NCI-H2227 (cell line): Measurements from ENCODE around the gene USP34.
"Not testable (repeated sequence)": the region's sequence is repeated elsewhere in the genome, so short reads cannot be mapped to it uniquely, and the experiment has no call there.

Experiments used
- DNase-seq: peaks from one replicate; lab custom pipeline; 2025; ENCODE audit not compliant: unreplicated experiment; lab: John Stamatoyannopoulos, UW

Gene USP34

GRCh38 chr2:61461404-61461803 is 9.5 kb downstream of the USP34 start:
- no peak for DNase-seq

- DNase-seq = no peak
Observed at GRCh38 chr2:61460163-61460562, 10.7 kb downstream of the USP34 start.

- DNase-seq = no peak
Observed at GRCh38 chr2:61456746-61457420, 14.0 kb downstream of the USP34 start.

DNA sequence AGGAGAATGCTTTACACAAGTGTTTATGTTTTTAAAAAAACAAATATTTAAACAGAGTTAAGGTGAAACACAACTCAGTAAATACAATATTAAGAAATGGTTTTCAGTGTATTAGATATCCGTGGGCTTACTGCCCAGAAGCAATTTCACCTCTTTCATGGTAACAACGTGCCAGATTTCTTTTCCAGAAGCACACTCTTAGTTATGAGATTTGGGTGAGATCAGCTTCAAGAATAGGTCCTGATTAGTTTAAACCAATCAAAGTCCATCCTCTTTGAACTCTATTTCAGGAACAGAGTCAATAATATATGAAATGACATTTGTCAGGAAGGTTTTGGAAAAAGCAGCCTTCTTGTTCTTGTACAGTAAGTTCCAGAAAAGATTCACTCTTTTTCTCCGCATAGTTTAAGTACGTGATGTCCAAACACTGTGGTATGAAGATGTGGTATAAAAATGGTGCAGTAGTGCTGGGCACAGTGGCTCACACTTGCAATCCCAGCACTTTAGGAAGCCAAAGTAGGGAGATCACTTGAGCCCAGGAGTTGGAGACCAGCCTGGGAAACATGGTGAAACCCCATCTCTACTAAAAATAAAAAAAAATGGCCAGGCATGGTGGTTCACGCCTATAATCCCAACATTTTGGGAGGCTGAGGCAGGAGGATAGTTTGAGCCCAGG is 14.7 kb downstream of the USP34 start:
- no peak for DNase-seq

DNA sequence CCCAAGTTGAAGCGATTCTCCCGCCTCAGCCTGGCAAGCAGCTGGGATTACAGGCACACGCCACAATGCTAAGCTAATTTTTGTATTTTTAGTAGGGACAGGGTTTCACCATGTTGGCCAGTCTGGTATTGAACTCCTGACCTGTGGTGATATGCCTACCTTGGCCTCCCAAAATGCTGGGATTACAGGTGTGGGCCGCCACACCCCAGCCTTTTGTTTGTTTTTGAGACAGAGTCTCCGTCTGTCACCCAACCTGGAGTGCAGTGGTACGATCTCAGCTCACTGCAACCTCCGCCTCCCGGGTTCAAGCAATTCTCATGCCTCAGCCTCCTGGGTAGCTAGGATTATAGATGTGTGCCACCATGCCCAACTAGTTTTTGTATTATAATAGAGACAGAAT is 15.9 kb downstream of the USP34 start:
- DNase-seq = not testable (repeated sequence)

GRCh38 chr2:61454383-61454782 is 16.5 kb downstream of the USP34 start:
- DNase-seq = no peak

DNA sequence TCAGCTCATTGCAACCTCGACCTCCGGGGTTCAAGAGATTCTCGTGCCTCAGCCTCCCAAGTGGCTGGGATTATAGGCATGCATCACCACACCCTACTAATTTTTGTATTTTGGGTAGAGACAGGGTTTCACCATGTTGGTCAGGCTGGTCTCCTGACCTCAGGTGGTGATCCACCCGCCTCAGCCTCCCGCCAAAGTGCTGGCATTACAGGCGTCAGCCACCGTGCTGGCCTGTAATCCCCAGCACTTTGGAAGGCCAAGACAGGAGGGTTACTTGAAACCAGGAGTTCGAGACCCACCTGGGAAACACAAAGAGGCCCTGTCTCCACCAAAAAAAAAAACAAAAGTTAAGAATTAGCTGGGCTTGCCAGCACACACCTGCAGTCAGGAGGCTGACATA is 18.5 kb downstream of the USP34 start:
- no peak for DNase-seq

DNA sequence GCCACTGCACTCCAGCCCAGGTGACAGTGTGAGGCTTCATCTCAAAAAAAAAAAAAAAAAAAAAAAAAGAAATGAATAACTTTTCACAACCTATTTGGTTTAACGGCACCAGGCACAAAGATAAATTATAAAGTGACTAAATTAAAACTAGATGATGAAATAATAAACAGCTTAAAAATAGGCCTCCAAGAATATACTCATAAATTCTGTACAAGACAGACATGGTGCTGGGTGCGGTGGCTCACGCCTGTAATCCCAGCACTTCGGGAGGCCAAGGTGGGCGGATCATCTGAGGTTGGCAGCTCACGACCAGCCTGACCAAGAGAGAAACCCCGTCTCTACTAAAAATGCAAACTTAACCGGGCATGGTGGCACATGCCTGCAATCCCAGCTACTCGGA is 19.7 kb downstream of the USP34 start:
- no peak for DNase-seq

DNA sequence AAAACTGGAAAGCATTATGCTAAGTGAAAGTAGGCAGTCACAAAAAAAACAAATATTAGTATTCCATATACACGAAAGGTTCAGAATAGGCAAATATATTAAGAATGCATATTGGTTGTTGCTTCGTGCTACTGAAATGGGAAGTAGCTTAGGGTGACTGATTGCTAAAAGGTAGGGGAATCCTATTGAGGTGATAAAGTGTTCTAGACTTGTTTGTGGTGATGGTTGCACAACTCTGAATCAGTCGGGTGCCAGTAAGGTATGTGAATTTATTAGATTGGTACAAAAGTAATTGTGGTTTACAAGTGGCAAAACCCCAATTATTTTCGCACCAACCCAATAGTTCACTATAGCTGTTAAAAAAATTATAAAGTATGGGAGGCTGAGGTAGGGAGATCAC is 20.7 kb downstream of the USP34 start:
- DNase-seq = no peak

DNA sequence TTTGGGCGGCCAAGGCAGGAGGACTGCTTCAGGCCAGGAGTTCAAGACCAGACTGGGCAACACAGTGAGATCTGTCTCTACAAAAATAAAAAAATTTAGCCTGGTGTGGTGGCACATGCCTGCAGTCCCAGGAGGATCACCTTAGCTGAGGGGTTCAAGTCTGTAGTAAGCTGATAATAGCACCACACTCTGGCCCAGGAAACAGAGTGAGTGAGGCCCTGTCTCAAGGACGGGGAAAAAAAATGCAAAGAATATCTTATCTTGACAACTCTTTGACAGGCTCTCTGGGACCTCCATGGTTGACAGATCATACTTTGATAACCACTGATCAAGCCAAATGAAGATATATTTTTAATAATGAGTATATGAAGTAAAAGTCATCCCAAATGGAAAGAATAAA is 22.7 kb downstream of the USP34 start:
- DNase-seq = no peak

DNA sequence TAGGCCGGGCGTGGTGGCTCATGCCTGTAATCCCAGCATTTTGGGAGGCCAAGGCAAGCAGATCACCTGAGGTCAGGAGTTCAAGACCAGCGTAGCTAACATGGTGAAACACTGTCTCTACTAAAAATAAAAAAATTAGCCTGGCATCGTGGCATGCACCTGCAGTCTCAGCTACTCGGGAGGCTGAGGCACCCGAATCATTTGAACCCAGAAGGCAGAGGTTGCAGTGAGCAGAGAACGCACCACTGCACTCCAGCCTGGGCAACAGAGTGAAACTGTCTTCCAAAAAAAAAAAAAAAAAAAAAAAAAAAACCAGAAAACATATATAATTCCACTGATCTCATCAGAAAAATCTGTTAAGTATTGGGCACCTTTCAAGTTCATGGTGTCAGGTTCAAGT is 23.9 kb downstream of the USP34 start:
- DNase-seq = not testable (repeated sequence)

DNA sequence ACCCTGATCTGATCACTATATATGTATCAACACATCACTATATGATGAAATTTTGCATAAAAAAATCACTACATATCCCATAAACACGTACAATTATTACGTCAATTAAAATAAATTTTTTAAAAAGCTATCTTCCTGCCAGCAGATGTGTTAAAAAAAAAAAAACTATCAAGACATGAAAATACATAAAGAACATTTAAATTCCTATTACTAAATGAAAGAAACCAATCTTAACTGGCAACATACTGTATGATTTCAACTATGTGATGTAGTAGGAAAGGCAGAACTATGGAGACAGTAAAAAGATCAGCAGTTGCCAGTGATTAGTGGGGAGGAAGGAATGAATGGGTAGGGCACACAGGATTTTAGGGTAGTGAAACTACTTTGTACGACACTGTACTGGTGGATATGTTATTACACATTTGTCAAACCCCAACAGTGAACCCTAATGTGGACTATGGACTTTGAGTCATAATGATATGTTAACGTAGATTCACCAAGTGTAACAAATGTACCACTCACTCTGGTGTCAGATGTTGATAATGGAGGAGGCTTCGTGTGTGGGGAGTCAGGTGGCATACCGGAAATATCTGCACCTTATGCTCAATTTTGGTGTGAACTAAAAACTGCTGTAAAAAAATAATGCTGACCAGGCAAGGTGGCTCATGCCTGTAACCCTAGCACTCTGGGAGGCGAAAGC is 27.4 kb downstream of the USP34 start:
- no peak for DNase-seq

DNA sequence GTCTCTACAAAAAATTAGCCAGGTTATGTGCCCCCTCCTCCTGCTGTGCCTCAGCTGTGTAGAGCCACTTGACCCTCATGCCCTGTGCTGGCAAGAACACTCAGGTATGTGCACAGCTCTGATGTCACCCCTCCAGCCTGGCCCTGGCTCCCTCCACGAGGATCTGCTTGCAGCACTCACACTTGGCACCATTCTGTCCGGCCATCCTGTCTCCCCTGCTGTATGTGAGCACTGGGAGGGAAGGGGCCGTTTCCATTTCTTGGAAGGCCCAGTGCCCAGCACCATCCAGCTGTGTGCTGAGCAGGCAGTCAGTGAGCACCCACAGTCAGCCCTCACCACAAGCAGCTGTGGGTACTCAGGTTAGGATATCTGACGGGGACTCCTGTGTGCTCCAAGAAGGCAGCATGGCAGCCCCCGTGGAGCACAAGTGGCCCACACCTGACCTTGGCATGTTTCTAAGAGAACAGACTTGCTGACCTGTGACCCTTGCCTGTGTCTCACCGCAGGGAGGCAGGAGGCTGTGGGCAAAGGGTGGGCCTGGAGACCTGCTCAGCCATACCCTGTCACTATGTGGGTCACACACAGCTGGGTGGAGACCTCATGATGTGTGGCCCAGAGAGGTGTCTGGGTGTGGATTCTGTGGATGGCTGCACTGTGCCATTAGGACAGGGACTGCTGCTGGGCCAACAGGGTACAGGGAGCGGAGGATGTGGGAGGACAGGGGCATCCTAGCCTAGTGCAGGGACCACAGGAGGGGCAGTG is 31.5 kb downstream of the USP34 start:
- no peak for DNase-seq

- DNase-seq = no peak
Observed at GRCh38 chr2:61438670-61439069, 32.2 kb downstream of the USP34 start.

- DNase-seq = no peak
Observed at GRCh38 chr2:61437170-61437569, 33.7 kb downstream of the USP34 start.

DNA sequence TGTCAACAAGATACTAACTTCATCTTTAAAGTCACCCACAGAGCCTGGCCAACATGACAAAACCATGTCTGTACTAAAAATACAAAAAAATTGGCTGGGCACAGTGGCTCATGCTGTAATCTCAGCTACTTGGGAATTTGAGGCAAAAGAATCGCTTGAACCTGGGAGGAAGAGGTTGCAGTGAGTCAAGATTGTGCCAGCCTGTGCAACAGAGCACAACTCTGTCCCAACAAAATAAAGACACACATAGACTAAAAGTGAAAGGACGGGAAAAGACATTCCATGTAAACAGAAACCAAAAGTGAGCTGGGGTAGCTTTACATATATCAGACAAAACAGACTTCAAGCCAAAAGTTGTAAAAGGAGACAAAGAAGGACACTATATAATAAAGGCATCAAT is 34.8 kb downstream of the USP34 start:
- no peak for DNase-seq

GRCh38 chr2:61435291-61435690 is 35.6 kb downstream of the USP34 start:
- no peak for DNase-seq

GRCh38 chr2:61434314-61434713 is 36.6 kb downstream of the USP34 start:
- DNase-seq = no peak

DNA sequence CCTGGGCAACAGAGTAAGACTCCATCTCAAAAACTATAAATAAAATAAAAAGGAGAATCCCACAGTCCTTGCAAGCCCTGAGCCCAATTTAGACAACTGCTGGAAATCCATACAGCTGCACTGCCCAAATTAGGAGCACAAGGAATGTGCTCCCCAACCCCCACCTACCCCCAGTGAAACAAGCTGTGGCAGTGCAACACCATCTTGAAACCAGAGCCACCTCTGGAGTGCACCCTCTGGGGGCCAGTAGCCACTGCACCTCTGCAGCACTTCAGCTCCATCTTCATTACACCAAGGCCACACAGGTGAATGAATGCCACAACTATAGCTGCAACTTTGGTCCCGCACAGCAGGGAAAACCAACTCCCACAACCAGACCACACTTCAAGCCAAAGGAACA is 37.3 kb downstream of the USP34 start:
- DNase-seq = no peak

DNA sequence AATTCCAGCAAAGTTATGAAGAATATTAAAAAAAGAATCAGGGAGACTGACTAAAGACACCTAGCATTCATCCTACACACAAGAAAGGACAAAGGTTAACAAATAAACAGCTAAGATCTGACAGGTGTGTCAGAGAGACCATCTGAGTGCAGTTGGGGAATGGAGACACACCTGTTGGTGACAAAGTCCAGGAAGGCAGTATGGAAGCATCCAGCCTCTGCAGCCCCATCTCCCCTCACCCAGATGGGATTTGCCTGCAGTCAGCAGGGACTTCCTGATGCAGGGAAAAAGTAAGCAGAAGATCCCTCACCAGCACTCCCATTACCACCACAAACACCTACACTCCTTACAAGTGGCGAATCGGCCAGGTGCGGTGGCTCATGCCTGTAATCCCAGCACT is 37.9 kb downstream of the USP34 start:
- DNase-seq = no peak

DNA sequence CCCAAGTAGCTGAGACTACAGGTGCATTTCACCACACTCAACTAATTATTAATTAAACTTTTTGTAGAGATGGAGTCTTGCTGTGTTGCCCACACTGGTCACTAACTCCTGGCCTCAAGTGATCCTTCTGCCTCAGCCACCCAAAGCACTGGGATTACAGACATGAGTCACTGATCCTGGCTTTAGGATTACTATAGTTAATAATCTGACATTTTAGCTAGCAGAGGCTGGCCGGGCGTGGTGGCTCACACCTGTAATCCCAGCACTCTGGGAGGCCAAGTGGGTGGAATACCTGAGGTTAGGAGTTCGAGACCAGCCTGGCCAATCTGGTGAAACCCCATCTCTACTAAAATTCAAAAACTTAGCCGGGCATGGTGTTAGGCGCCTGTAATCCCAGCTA is 39.5 kb downstream of the USP34 start:
- DNase-seq = no peak
